ENCODE results near the gene FAM114A1. TPM values are rescaled to one million over a fixed set of nuclear protein-coding genes. Genes with fewer than 3 reads are reported as not detected.

The FAM114A1 gene
- total RNA-seq, 2 experiments from 2014 or later: 0.31 to 0.45 TPM

DNA sequence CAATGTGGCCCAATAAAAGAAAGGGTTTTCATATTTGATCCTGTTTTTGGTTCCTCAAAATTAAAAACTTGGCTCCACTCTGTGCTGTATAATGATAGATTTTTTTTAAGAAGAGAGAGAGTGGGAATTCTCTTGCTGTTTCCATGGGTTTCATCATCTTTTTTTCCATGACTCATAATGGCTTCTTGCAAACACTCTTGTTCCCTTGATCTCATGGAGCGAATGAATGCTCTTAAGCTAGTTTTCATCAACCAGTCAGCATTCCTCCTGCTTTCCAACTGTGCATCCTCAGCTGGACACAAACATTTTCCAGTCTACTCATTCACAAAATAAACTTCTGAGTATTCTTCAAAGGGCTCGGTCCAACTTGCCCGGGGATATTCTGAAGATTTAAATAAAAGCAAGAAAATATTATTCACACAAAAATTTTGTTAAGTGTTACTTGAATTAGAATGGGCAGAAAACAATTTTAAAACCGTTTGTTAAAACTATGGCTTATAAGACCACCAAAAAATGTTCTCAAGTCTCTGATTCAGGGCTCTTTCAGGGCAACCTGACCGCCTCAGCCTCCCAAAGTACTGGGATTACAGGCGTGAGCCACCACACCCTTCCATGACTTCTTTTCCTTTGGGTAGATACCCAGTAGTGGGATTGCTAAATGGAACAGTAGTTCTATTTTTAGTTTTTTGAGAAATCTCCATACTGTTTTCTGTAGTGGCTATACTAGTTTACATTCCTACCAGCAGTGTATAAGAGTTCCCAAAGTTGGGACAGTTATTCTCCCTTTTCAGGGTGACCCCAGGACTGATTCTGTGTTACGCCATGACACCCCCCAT is 99.9 kb downstream of the FAM114A1 start:
- H3K4me3 Mint-ChIP-seq: no peak overlapping the region
- H3K27ac Mint-ChIP-seq: no peak overlapping the region
- POLR2A ChIA-PET: no interaction called here
- DNase-seq: no peak
- H3K36me3 Mint-ChIP-seq (ENCODE audit: low read depth): peaks cover 71% of the 10 kb centered on the region
- peaks cover 5% of the 10 kb centered on the region for H3K9me3 Mint-ChIP-seq
- no peaks in the 10 kb centered on the region for H3K27me3 Mint-ChIP-seq
- CTCF ChIA-PET: interaction anchor here (0.7 kb wide), 1 partner anchor 150 kb away, joined by 3 read pairs; no protein-coding TSS in a partner anchor
- H3K4me1 Mint-ChIP-seq: peaks cover 5% of the 10 kb centered on the region

DNA sequence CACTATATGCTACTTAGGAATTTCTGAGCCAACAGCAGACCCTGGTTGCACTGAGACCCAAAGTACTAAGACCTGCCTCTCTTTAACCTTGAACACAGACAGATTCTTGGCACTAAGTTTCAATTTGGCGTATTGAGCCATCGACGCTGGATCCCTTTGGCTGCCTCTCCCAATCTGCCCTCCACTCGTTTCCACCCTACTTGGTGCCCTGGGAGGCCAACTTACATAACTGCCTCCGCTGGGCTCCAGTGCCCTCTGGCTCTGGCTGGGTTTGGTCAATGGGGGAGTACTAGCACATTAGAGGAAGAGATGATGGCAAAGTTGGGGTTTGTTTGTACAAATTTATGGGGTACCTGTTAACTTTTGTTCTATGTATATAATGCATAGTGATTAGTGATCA is 101.1 kb downstream of the FAM114A1 start:
- Mint-ChIP-seq H3K27ac (no peak overlapping the region), H3K4me1 (peaks cover 5% of the 10 kb centered on the region), H3K27me3 (no peaks in the 10 kb centered on the region), H3K9me3 (peaks cover 2% of the 10 kb centered on the region), H3K4me3 (no peak overlapping the region), H3K36me3 (ENCODE audit: low read depth) (peaks cover 67% of the 10 kb centered on the region)
- ChIA-PET CTCF (no interaction called here), POLR2A (no interaction called here)
- no peak for DNase-seq

- CTCF ChIA-PET: interaction anchor here (0.6 to 1.5 kb wide), 2 partner anchors 31 to 109 kb away, joined by 3 to 4 read pairs; no protein-coding TSS in a partner anchor
- H3K4me1 Mint-ChIP-seq: peaks cover 13% of the 10 kb centered on the region
- H3K9me3 Mint-ChIP-seq: no peaks in the 10 kb centered on the region
- no peak overlapping the region for H3K4me3 Mint-ChIP-seq
- H3K27me3 Mint-ChIP-seq: no peaks in the 10 kb centered on the region
- no peak for DNase-seq
- peaks cover 44% of the 10 kb centered on the region for H3K36me3 Mint-ChIP-seq (ENCODE audit: low read depth)
- POLR2A ChIA-PET: no interaction called here
- H3K27ac Mint-ChIP-seq: no peak overlapping the region
Observed at GRCh38 chr4:38976308-38976707, 108.7 kb downstream of the FAM114A1 start.

DNA sequence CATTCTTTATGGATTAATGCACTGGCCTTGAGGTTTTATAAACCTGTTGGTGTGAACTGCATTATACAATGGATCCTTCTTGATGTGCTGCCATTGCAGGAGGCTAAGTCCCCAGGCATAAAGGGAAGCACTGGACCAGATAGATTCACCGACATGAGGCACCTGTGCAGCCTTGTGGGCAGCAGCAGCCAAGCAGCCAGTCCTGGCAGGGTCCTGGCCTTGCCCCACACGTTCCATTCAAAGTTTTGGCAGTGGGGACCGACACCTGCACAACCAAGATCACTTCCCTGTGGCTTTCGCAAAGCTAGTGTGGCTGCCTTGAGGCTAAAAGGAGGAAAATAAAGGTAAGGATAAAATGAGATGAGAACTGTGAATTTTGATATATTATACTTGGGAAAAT is 111.5 kb downstream of the FAM114A1 start:
- no peak for DNase-seq
- POLR2A ChIA-PET: no interaction called here
- CTCF ChIA-PET: interaction anchor here (1.4 kb wide), 1 partner anchor 21 kb away, joined by 3 read pairs; no protein-coding TSS in a partner anchor
- H3K27me3 Mint-ChIP-seq: no peaks in the 10 kb centered on the region
- H3K27ac Mint-ChIP-seq: no peak overlapping the region
- peaks cover 67% of the 10 kb centered on the region for H3K36me3 Mint-ChIP-seq (ENCODE audit: low read depth)
- peaks cover 34% of the 10 kb centered on the region for H3K4me1 Mint-ChIP-seq
- no peak overlapping the region for H3K4me3 Mint-ChIP-seq
- no peaks in the 10 kb centered on the region for H3K9me3 Mint-ChIP-seq

- no peak overlapping the region for H3K4me3 Mint-ChIP-seq
- peaks cover 39% of the 10 kb centered on the region for H3K4me1 Mint-ChIP-seq
- H3K9me3 Mint-ChIP-seq: no peaks in the 10 kb centered on the region
- peaks cover 71% of the 10 kb centered on the region for H3K36me3 Mint-ChIP-seq (ENCODE audit: low read depth)
- no peaks in the 10 kb centered on the region for H3K27me3 Mint-ChIP-seq
- ChIA-PET CTCF (interaction anchor here (1.2 to 1.4 kb wide), 3 partner anchors 10 to 30 kb away, joined by 3 read pairs; no protein-coding TSS in a partner anchor), POLR2A (no interaction called here)
- no peak overlapping the region for H3K27ac Mint-ChIP-seq
- no peak for DNase-seq
Observed at GRCh38 chr4:38979511-38980230, 112.1 kb downstream of the FAM114A1 start.

- no peaks in the 10 kb centered on the region for H3K9me3 Mint-ChIP-seq
- POLR2A ChIA-PET: interaction anchor here (0.6 to 1.0 kb wide), 2 partner anchors 11 to 478 kb away, joined by 4 to 5 read pairs; no protein-coding TSS in a partner anchor
- DNase-seq: no peak
- H3K4me1 Mint-ChIP-seq: peaks cover 51% of the 10 kb centered on the region
- H3K36me3 Mint-ChIP-seq (ENCODE audit: low read depth): peaks cover 69% of the 10 kb centered on the region
- H3K4me3 Mint-ChIP-seq: no peak overlapping the region
- no peaks in the 10 kb centered on the region for H3K27me3 Mint-ChIP-seq
- H3K27ac Mint-ChIP-seq: peak overlapping the region; percentile 63
- CTCF ChIA-PET: interaction anchor here (0.6 to 1.3 kb wide), 4 partner anchors 9 to 31 kb away, joined by 3 to 4 read pairs (median 3); no protein-coding TSS in a partner anchor
Observed at GRCh38 chr4:38980903-38981676, 113.5 kb downstream of the FAM114A1 start.

GRCh38 chr4:38982361-38983095 is 114.9 kb downstream of the FAM114A1 start:
- no peak for DNase-seq
- Mint-ChIP-seq H3K27me3 (no peaks in the 10 kb centered on the region), H3K36me3 (ENCODE audit: low read depth) (peaks cover 69% of the 10 kb centered on the region), H3K9me3 (no peaks in the 10 kb centered on the region), H3K4me3 (no peak overlapping the region), H3K4me1 (peaks cover 60% of the 10 kb centered on the region), H3K27ac (no peak overlapping the region)
- ChIA-PET CTCF (no interaction called here), POLR2A (no interaction called here)

GRCh38 chr4:38983291-38983690 is 115.7 kb downstream of the FAM114A1 start:
- Mint-ChIP-seq H3K27ac (no peak overlapping the region), H3K4me1 (peaks cover 66% of the 10 kb centered on the region), H3K27me3 (no peaks in the 10 kb centered on the region), H3K4me3 (no peak overlapping the region), H3K36me3 (ENCODE audit: low read depth) (peaks cover 72% of the 10 kb centered on the region), H3K9me3 (no peaks in the 10 kb centered on the region)
- no peak for DNase-seq
- ChIA-PET POLR2A (no interaction called here), CTCF (no interaction called here)

- ChIA-PET CTCF (interaction anchor here (0.6 to 1.8 kb wide), 6 partner anchors 10 to 270 kb away, joined by 3 to 6 read pairs (median 4); no protein-coding TSS in a partner anchor), POLR2A (no interaction called here)
- DNase-seq: no peak
- Mint-ChIP-seq H3K4me3 (no peak overlapping the region), H3K4me1 (peaks cover 72% of the 10 kb centered on the region), H3K27ac (peak overlapping the region; percentile 9), H3K36me3 (ENCODE audit: low read depth) (peaks cover 72% of the 10 kb centered on the region), H3K27me3 (no peaks in the 10 kb centered on the region), H3K9me3 (no peaks in the 10 kb centered on the region)
Observed at GRCh38 chr4:38983787-38984598, 116.4 kb downstream of the FAM114A1 start.

GRCh38 chr4:38985410-38986100 is 117.9 kb downstream of the FAM114A1 start:
- H3K4me3 Mint-ChIP-seq: no peak overlapping the region
- CTCF ChIA-PET: interaction anchor here (1.4 to 1.8 kb wide), 2 partner anchors 21 to 149 kb away, joined by 4 to 5 read pairs; no protein-coding TSS in a partner anchor
- no peak for DNase-seq
- H3K4me1 Mint-ChIP-seq: peaks cover 72% of the 10 kb centered on the region
- POLR2A ChIA-PET: interaction anchor here (0.5 kb wide), 1 partner anchor 147 kb away, joined by 3 read pairs; no protein-coding TSS in a partner anchor
- H3K36me3 Mint-ChIP-seq (ENCODE audit: low read depth): peaks cover 68% of the 10 kb centered on the region
- no peaks in the 10 kb centered on the region for H3K9me3 Mint-ChIP-seq
- H3K27me3 Mint-ChIP-seq: no peaks in the 10 kb centered on the region
- peak overlapping the region; percentile 83 for H3K27ac Mint-ChIP-seq

DNA sequence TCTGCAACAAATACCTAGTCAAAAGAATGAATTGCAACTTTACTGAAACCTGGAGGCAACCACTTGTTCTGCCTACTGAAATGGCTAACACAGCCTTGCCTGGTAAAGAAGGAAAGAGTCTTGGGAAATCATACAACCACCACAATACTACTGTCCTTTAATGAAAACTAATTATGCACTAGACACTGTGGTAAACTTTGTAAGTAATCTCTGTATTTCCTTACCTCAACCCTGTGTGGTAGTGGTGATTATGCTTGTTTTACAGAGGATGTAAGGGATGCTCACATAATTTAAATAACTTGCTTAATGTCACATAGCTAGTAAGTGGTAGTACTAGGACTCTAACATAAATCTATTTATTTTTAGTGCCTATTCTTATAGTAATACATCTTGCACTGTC is 119.9 kb downstream of the FAM114A1 start:
- CTCF ChIA-PET: interaction anchor here (1.0 to 1.4 kb wide), 2 partner anchors 40 to 76 kb away, joined by 3 to 6 read pairs; no protein-coding TSS in a partner anchor
- Mint-ChIP-seq H3K27ac (peak overlapping the region; percentile 68), H3K36me3 (ENCODE audit: low read depth) (peaks cover 58% of the 10 kb centered on the region)

More for the DNA sequence above, 119.9 kb downstream of the FAM114A1 start:
- Mint-ChIP-seq H3K9me3 (no peaks in the 10 kb centered on the region), H3K4me3 (no peak overlapping the region), H3K4me1 (peaks cover 54% of the 10 kb centered on the region), H3K27me3 (no peaks in the 10 kb centered on the region)
- DNase-seq: no peak
- POLR2A ChIA-PET: interaction anchor here (0.6 kb wide), 1 partner anchor 61 kb away, joined by 3 read pairs; no protein-coding TSS in a partner anchor

Measured in activated CD4-positive, alpha-beta T cell treated with anti-CD3 and anti-CD28 coated beads, Interleukin-2, amount 10 ng/mL, durations not matched to agents 7 days and 5 days (primary cell).